Smooth muscle cell of trachea (primary cell): Measurements from ENCODE around the gene OR2F1. TPM values are rescaled to one million over a fixed set of nuclear protein-coding genes. Genes with fewer than 3 reads are reported as not detected.

Source experiments
- total RNA-seq: library from RNA; depleted of rRNA; stranded (reverse); fragments of >200 nt; gene quantifications from 2 replicates; pipeline ENCODE4 v1.2.1, GENCODE V29; 2014

The OR2F1 gene, protein sequence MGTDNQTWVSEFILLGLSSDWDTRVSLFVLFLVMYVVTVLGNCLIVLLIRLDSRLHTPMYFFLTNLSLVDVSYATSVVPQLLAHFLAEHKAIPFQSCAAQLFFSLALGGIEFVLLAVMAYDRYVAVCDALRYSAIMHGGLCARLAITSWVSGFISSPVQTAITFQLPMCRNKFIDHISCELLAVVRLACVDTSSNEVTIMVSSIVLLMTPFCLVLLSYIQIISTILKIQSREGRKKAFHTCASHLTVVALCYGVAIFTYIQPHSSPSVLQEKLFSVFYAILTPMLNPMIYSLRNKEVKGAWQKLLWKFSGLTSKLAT
- under 0.01 TPM in 1 of 2 replicates, not detected in the other for total RNA-seq

GRCh38 chr7:143954544-143954943, at the start of gene OR2F1:
OR2F1 (plus strand) TSS chr7:143954844; CDS start chr7:143959971, 5,127 bp downstream.

DNA sequence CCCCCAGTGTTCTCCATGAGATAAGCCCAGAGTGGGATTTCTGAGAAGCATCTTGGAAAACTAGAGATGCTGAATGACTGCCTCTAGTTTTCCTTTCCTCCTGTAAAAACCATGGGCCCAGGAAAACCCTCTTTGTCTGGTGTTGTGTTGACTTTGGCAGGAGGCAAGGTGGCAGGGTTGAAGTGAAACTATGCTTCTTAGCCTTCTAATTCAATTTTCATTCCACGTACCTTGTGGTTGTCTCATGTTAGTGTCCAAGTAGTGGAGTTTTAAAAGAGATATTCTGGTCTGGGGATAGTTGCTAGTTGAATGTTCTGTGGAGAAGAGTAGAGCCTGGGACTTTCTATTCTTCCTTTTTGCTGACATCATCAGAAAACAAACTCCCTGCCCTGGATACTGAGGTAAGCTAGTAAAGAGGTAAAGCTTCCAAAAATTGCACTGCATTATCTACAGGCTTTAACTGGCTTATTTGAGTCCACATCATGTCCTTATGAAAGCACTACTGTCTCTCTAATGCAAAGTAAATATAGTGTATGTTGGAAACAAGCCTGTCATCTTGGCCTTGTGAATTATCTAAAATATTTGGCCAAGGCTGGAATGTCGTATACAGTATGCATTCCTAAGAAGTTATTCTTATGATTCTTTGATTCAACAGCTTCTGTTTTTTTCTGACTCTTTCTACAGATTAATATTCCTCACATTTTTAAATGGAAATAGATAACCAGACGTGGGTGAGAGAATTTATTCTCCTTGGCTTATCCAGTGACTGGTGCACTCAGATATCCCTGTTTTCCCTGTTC, 19.9 kb upstream of the OR2F1 start, which contains the start of gene OR2F2:
TSS of gene OR2F2 (plus strand) at position 708 of the 800 bp plus-strand sequence. CDS start at position 708, 0 bp downstream.

DNA sequence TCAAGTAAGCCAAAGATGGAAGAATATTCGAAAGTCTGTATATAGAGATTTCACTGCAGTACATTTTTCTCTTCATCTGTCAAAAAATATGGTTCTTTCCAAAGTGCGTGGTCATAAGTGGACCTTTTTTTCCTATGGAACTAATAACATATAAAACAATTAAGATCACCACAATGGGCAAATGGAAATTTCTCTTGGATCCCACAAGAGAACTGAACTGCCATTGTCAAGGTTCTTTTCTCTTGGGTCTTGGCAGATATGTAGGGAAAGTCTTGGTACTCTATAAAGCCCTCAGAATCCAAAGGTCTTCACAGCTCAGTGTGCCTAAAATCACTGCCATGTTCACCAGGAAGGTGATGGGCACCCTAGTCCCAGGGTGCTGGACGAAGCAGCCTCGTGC, 45.4 kb downstream of the OR2F1 start, which contains the start of gene OR6B1:
TSS of gene OR6B1 (plus strand) at position 301 of the 400 bp plus-strand sequence. CDS start 3,677 bp downstream, outside the sequence.

Other genes starting within 250 kb of the OR2F1 start
- 0.58 and 0.66 TPM in 2 replicates for gene CTAGE6, start 197.1 kb upstream of the OR2F1 start, total RNA-seq
- gene TCAF1, start 52.7 kb upstream of the OR2F1 start, total RNA-seq: 76.6 and 100 TPM in 2 replicates
- gene OR2F2, start 19.6 kb upstream of the OR2F1 start, total RNA-seq: not detected in 2 replicates
- gene OR6B1, start 45.5 kb downstream of the OR2F1 start, total RNA-seq: not detected in 2 replicates
- gene OR2A5, start 94.1 kb downstream of the OR2F1 start, total RNA-seq: not detected in 2 replicates
- not detected in 2 replicates for gene OR2A25, start 115.0 kb downstream of the OR2F1 start, total RNA-seq
- not detected in 2 replicates for gene OR2A12, start 131.4 kb downstream of the OR2F1 start, total RNA-seq
- gene OR2A2, start 154.7 kb downstream of the OR2F1 start, total RNA-seq: not detected in 2 replicates
- not detected in 2 replicates for gene OR2A14, start 168.3 kb downstream of the OR2F1 start, total RNA-seq
- gene CTAGE4, start 228.6 kb downstream of the OR2F1 start, total RNA-seq: 1.3 and 2.0 TPM in 2 replicates
- 2.3 and 2.8 TPM in 2 replicates for gene ARHGEF35, start 241.0 kb downstream of the OR2F1 start, total RNA-seq